GM12878 (cell line): ENCODE results near the gene ZNF407. TPM values are rescaled to one million over a fixed set of nuclear protein-coding genes. Genes with fewer than 3 reads are reported as not detected.

Source experiments
- ATAC-seq: fragments of 200-7000 bp; cut with Tn5 transposase; 3 replicates; pipeline ENCODE4 v1.9.1; 2020; ENCODE audit warnings: mild to moderate bottlenecking, moderate library complexity
- BruUV-seq: library from RNA; stranded (reverse); fragments of 400-500 nt; replicated peaks from 2 replicates; lab custom pipeline; 2021; lab: Mats Ljungman, UMichigan
- CTCF ChIA-PET: fragments of 300-600 bp; sonication (Branson Sonifier 250); formaldehyde crosslinking; extraction: SDS; loops from one replicate; lab custom pipeline; 2021; ENCODE audit warnings: inconsistent platforms; lab: Yijun Ruan, JAX
- POLR2A ChIA-PET: fragments of 350-600 bp; formaldehyde crosslinking; extraction: SDS; loops from one replicate; lab custom pipeline; 2021; ENCODE audit warnings: inconsistent platforms; lab: Charles Lee
- RAD21 ChIA-PET: fragments of 300-600 bp; sonication (Branson Sonifier 250); formaldehyde crosslinking; loops from one replicate; lab custom pipeline; 2023; ENCODE audit warnings: antibody characterized with exemption; ENCODE audit not compliant: unreplicated experiment; lab: Charles Lee
- SMC1A ChIA-PET: fragments of 300-600 bp; sonication (Branson Sonifier 250); formaldehyde crosslinking; loops from one replicate; lab custom pipeline; 2023; ENCODE audit not compliant: unreplicated experiment, uncharacterized antibody; lab: Charles Lee
- DNase-seq: peaks from one replicate; pipeline ENCODE4 v3.0.0-alpha.2; 2011; ENCODE audit warnings: low read depth, low spot score
- FAIRE-seq: peaks from 3 replicates; lab custom pipeline; 2011; peaks lifted over from hg19 to GRCh38; lab: Jason Lieb, UNC
- H2AFZ ChIP-seq: 2 replicates; pipeline ENCODE4 v1.6.0; 2011; ENCODE audit warnings: low read depth, low read length, control low read depth; ENCODE audit not compliant: control insufficient read depth
- H3K27ac ChIP-seq: 2 replicates; pipeline ENCODE4 v1.5.1; 2011; ENCODE audit warnings: control low read depth; ENCODE audit not compliant: control insufficient read depth, insufficient read depth
- H3K27me3 ChIP-seq, 2 experiments: replicated peaks in 1 of 2; 2 replicates each; pipeline versions ENCODE4 v1.6.0 to v1.6.1; 2011; ENCODE audit warnings: low read length in 1 of 2; ENCODE audit not compliant: control insufficient read depth in 2 of 2, insufficient read depth in 2 of 2
- H3K36me3 ChIP-seq, 2 experiments: 2 replicates each; pipeline ENCODE4 v1.5.1; 2011; ENCODE audit warnings: low read length in 1 of 2; ENCODE audit not compliant: control insufficient read depth in 2 of 2, insufficient read depth in 2 of 2
- H3K4me1 ChIP-seq: 2 replicates; pipeline ENCODE4 v1.6.1; 2011; ENCODE audit warnings: mild to moderate bottlenecking, low read length, moderate library complexity, mixed read lengths; ENCODE audit not compliant: control insufficient read depth, insufficient read depth
- H3K4me2 ChIP-seq: 2 replicates; pipeline ENCODE4 v1.6.0; 2011; ENCODE audit warnings: control low read depth; ENCODE audit not compliant: control insufficient read depth, insufficient read depth
- H3K4me3 ChIP-seq: fragments of 200-600 bp; sonication (generic); 2 replicates; pipeline ENCODE4 v1.5.1; 2016
- H3K79me2 ChIP-seq: 2 replicates; pipeline ENCODE4 v1.6.0; 2011; ENCODE audit warnings: low read length; ENCODE audit not compliant: control insufficient read depth, insufficient read depth
- H3K9ac ChIP-seq: 2 replicates; pipeline ENCODE4 v1.8.0; 2011; ENCODE audit warnings: low read length, control low read depth, mixed read lengths; ENCODE audit not compliant: control insufficient read depth, insufficient read depth
- H3K9me3 ChIP-seq: replicated peaks from 3 replicates; pipeline ENCODE4 v1.5.1; 2011; ENCODE audit warnings: mild to moderate bottlenecking, low read length; ENCODE audit not compliant: control insufficient read depth, insufficient read depth
- H4K20me1 ChIP-seq: 2 replicates; pipeline ENCODE4 v1.6.0; 2011; ENCODE audit not compliant: control insufficient read depth, insufficient read depth
- BCL3 ChIP-seq: IDR thresholded peaks from 2 replicates; pipeline ENCODE4 v1.6.1; 2011; ENCODE audit warnings: borderline replicate concordance, low read depth, mild to moderate bottlenecking, moderate library complexity, low read length; ENCODE audit not compliant: insufficient read depth, poor library complexity, severe bottlenecking
- BHLHE40 ChIP-seq, 2 experiments: fragments of 450-650 bp in 1 of 2; IDR thresholded peaks; 2 replicates each; pipeline ENCODE4 v1.6.1; 2011 to 2017; ENCODE audit warnings: low read depth in 2 of 2, borderline replicate concordance in 1 of 2, improper control_type of control experiment in 1 of 2, low read length in 1 of 2, mild to moderate bottlenecking in 1 of 2
- E2F8 ChIP-seq: fragments of 450-650 bp; IDR thresholded peaks from 2 replicates; pipeline ENCODE4 v1.6.1; 2018; ENCODE audit warnings: mild to moderate bottlenecking, low read depth, moderate library complexity; ENCODE audit not compliant: partially characterized antibody
- EGR1 ChIP-seq, 2 experiments: IDR thresholded peaks; 1 replicate in 1 of 2; 2 replicates in 1 of 2; pipeline ENCODE4 v1.6.1; 2011 to 2012; ENCODE audit warnings: low read depth in 2 of 2, low read length in 2 of 2, borderline replicate concordance in 1 of 2, mild to moderate bottlenecking in 1 of 2, moderate library complexity in 1 of 2
- FOXK2 ChIP-seq: fragments of 450-650 bp; IDR thresholded peaks from 2 replicates; pipeline ENCODE4 v1.6.1; 2017; ENCODE audit warnings: mild to moderate bottlenecking, moderate library complexity
- IKZF2 ChIP-seq, 2 experiments: fragments of 450-650 bp; IDR thresholded peaks; 2 replicates each; pipeline ENCODE4 v1.6.1; 2017; ENCODE audit warnings: mild to moderate bottlenecking in 2 of 2, moderate library complexity in 2 of 2
- MEF2A ChIP-seq: IDR thresholded peaks from 2 replicates; pipeline ENCODE4 v1.6.1; 2011; ENCODE audit warnings: low read depth, mild to moderate bottlenecking, low read length, moderate library complexity; ENCODE audit not compliant: insufficient read depth
- MEF2B ChIP-seq: fragments of 450-650 bp; IDR thresholded peaks from 2 replicates; pipeline ENCODE4 v1.6.1; 2018; ENCODE audit warnings: mild to moderate bottlenecking, moderate library complexity; ENCODE audit not compliant: partially characterized antibody, poor library complexity, severe bottlenecking
- MTA3 ChIP-seq: IDR thresholded peaks from 2 replicates; pipeline ENCODE4 v1.6.1; 2012; ENCODE audit warnings: low read length, inconsistent platforms, borderline replicate concordance
- SUPT20H ChIP-seq: IDR thresholded peaks from 2 replicates; pipeline ENCODE4 v1.6.1; 2011; ENCODE audit warnings: low read depth, mild to moderate bottlenecking, low read length, moderate library complexity, borderline replicate concordance; ENCODE audit not compliant: control insufficient read depth
- SUZ12 ChIP-seq: fragments of 200-600 bp; sonication (generic); IDR thresholded peaks from one replicate; pipeline ENCODE4 v1.6.1; 2018; ENCODE audit warnings: antibody characterized with exemption, mild to moderate bottlenecking; ENCODE audit not compliant: unreplicated experiment
- YY1 ChIP-seq: IDR thresholded peaks from 2 replicates; pipeline ENCODE4 v1.6.1; 2011; ENCODE audit warnings: low read depth, mild to moderate bottlenecking, low read length
- ZNF274 ChIP-seq: IDR thresholded peaks from one replicate; pipeline ENCODE4 v1.8.0; 2011; ENCODE audit not compliant: insufficient read length, insufficient read depth
- WGBS: methylation state at CpG from one replicate; pipeline ENCODE4 v1.1.6; 2016; ENCODE audit warnings: low lambda C conversion rate; ENCODE audit not compliant: insufficient replicate concordance, insufficient coverage; ENCODE audit errors: missing lambda C conversion rate; 5-methylcytosine and 5-hydroxymethylcytosine counted together
- in situ Hi-C: fragments of 300-500 bp; cut with MboI; formaldehyde crosslinking; loops from 9 replicates; pipeline ENCODE4 v1.14.3; 2018; ENCODE audit warnings: mixed read lengths
- intact Hi-C: fragments of 100-400 bp; cut with micrococcal nuclease; formaldehyde crosslinking; loops from one replicate; pipeline ENCODE4 v1.14.2; 2022; ENCODE audit not compliant: unreplicated experiment
- polyA plus RNA-seq, 11 experiments: library from polyadenylated mRNA; depleted of rRNA in 4 of 11; unstranded in 6 of 11; stranded (reverse) in 5 of 11; fragments of >200 nt; fragmentation: Nextera tagmentation in 4 of 11; fragmentation: Illumina TruSeq in 1 of 11; extraction: Ambion mirVana in 4 of 11; extraction: Trizol in 1 of 11; gene quantifications; 1 replicate in 1 of 11; 2 replicates in 10 of 11; pipeline versions ENCODE4 v1.2.1 to v1.2.3, GENCODE V29; 2011 to 2016; ENCODE audit warnings: inconsistent platforms in 2 of 11, missing spikeins in 2 of 11, low read depth in 1 of 11
- total RNA-seq, 4 experiments: library from RNA; depleted of rRNA in 3 of 4; stranded (reverse); fragments of >200 nt in 3 of 4; fragmentation: Illumina TruSeq in 1 of 4; extraction: Trizol in 1 of 4; gene quantifications; 2 replicates each; pipeline versions ENCODE4 v1.2.1 to v1.2.3, GENCODE V29; 2013 to 2021

ZNF407 gene
- total and polyA plus RNA-seq, 10 of the 15 experiments (the other 5 are each of a cell fraction or from before 2014, with no cell fraction given), result 0.69 to 11.6 (median 5.3) TPM

- Histone ChIP-seq H3K36me3 (no peaks in the 10 kb centered on the region), H3K4me2 (no peak overlapping the region), H4K20me1 (no peaks in the 10 kb centered on the region), H2AFZ (no peak overlapping the region), H3K4me3 (0 out of 2 replicates have a peak overlapping the region, but pooled peaks have one; percentile 10), H3K4me1 (peaks cover 5% of the 10 kb centered on the region), H3K9ac (no peak overlapping the region), H3K79me2 (peaks cover 8% of the 10 kb centered on the region), H3K9me3 (no peaks in the 10 kb centered on the region; the same call in 2 of the 3 replicates), H3K27ac (no peak overlapping the region), H3K27me3 (no peaks in the 10 kb centered on the region)
- CTCF ChIA-PET, result interaction anchor here (0.6 to 1.5 kb wide), 2 partner anchors 11 to 15 kb away, joined by 3 read pairs; no protein-coding TSS in a partner anchor
- in situ Hi-C loops, result no loop called here
- POLR2A ChIA-PET, result no interaction called here
- no peak for DNase-seq
- SMC1A ChIA-PET, result no interaction called here
- ATAC-seq, result peak; percentile 71
- FAIRE-seq, result peak; percentile 18
- intact Hi-C loops, result no loop called here
- RAD21 ChIA-PET, result no interaction called here
- TF ChIP-seq BCL3 (no peak), BHLHE40 (IDR thresholded peaks at IDR 0.05; ENCODE audit: borderline replicate concordance in 1 of 2, low read depth in 2 of 2, low read length in 1 of 2) (no peak), FOXK2 (no peak), MEF2A (0 out of 2 replicates have a peak, but pooled peaks have one; percentile 18)
- TF ChIP-seq, all 136 proteins: peak for 1
- no TSS peak for BruUV-seq
- 0% methylated on average over 1 of the region's 1 CpG for WGBS
Measured at GRCh38 chr18:74613381-74613780, 15.7 kb downstream of the ZNF407 start.

- DNase-seq (no peak), ATAC-seq (no peak), FAIRE-seq (no peak)
- BruUV-seq, result no TSS peak
- Histone ChIP-seq H3K9me3 (no peaks in the 10 kb centered on the region; the same call in 2 of the 3 replicates), H3K36me3 (no peaks in the 10 kb centered on the region), H3K9ac (no peak overlapping the region), H4K20me1 (no peaks in the 10 kb centered on the region), H3K27ac (no peak overlapping the region), H3K79me2 (peaks cover 8% of the 10 kb centered on the region), H3K27me3 (no peaks in the 10 kb centered on the region), H3K4me2 (no peak overlapping the region), H3K4me3 (no peak overlapping the region), H2AFZ (no peak overlapping the region), H3K4me1 (no peaks in the 10 kb centered on the region; the same call in none of the 2 replicates)
- POLR2A ChIA-PET, result no interaction called here
- SMC1A ChIA-PET, result no interaction called here
- CTCF ChIA-PET, result no interaction called here
- intact Hi-C loops (no loop called here), in situ Hi-C loops (no loop called here)
- RAD21 ChIA-PET, result no interaction called here
- WGBS, result 63% methylated on average over 7 of the region's 7 CpGs
- TF ChIP-seq EGR1 (IDR thresholded peaks at IDR 0.05; ENCODE audit: borderline replicate concordance in 1 of 2, low read depth in 2 of 2, low read length in 2 of 2), result no peak
- TF ChIP-seq SUZ12, result no peak
- TF ChIP-seq SUPT20H, result no peak
- no peak for TF ChIP-seq IKZF2 (IDR thresholded peaks at IDR 0.05)
- no peak for TF ChIP-seq YY1
- no peak for TF ChIP-seq ZNF274
- TF ChIP-seq MTA3, result no peak
- TF ChIP-seq E2F8, result no peak
- TF ChIP-seq MEF2B, result no peak
Measured at GRCh38 chr18:74616494-74616893, 18.8 kb downstream of the ZNF407 start.
